Measurements from ENCODE around the gene GEMIN5. TPM values are rescaled to one million over a fixed set of nuclear protein-coding genes. Genes with fewer than 3 reads are reported as not detected.

GEMIN5 gene
- total RNA-seq, 1 experiment from 2014 or later, result 20.8 TPM

GRCh38 chr5:154866841-154867240, 71.2 kb downstream of the GEMIN5 start:
- peaks cover 9% of the 10 kb centered on the region; the same call in 1 of the 2 replicates for H4K20me1 ChIP-seq (ENCODE audit: insufficient read depth, low read depth, low read length)
- H3K27ac ChIP-seq (ENCODE audit: low read length), result no peak overlapping the region
- peaks cover 13% of the 10 kb centered on the region for H3K4me1 ChIP-seq (ENCODE audit: low read length)
- no peak for DNase-seq
- no peak overlapping the region for H3K9ac ChIP-seq (ENCODE audit: low read length)
- H3K9me2 ChIP-seq (replicated peaks; ENCODE audit: insufficient read depth, low read length), result no peaks in the 10 kb centered on the region
- no peaks in the 10 kb centered on the region for H3K27me3 ChIP-seq (ENCODE audit: low read length)
- peaks cover 69% of the 10 kb centered on the region for H3K79me2 ChIP-seq (ENCODE audit: low read length)
- no peaks in the 10 kb centered on the region for H3K9me3 ChIP-seq (ENCODE audit: low read length)
- no peak overlapping the region for H2AFZ ChIP-seq (ENCODE audit: low read length)
- H3K4me3 ChIP-seq (ENCODE audit: low read length), result no peak overlapping the region
- H3K4me2 ChIP-seq (ENCODE audit: low read depth, low read length, poor library complexity, severe bottlenecking), result no peak overlapping the region
- peaks cover 63% of the 10 kb centered on the region for H3K36me3 ChIP-seq (ENCODE audit: insufficient read depth, low read length)

GRCh38 chr5:154865466-154866184, 72.4 kb downstream of the GEMIN5 start:
- Histone ChIP-seq H3K9me2 (replicated peaks; ENCODE audit: insufficient read depth, low read length) (no peaks in the 10 kb centered on the region), H4K20me1 (ENCODE audit: insufficient read depth, low read depth, low read length) (peaks cover 15% of the 10 kb centered on the region; the same call in 1 of the 2 replicates), H3K27me3 (ENCODE audit: low read length) (no peaks in the 10 kb centered on the region), H3K9ac (ENCODE audit: low read length) (no peak overlapping the region), H3K4me1 (ENCODE audit: low read length) (peaks cover 23% of the 10 kb centered on the region), H2AFZ (ENCODE audit: low read length) (no peak overlapping the region), H3K4me2 (ENCODE audit: low read depth, low read length, poor library complexity, severe bottlenecking) (no peak overlapping the region), H3K4me3 (ENCODE audit: low read length) (no peak overlapping the region), H3K36me3 (ENCODE audit: insufficient read depth, low read length) (peaks cover 58% of the 10 kb centered on the region), H3K9me3 (ENCODE audit: low read length) (no peaks in the 10 kb centered on the region), H3K79me2 (ENCODE audit: low read length) (peaks cover 81% of the 10 kb centered on the region), H3K27ac (ENCODE audit: low read length) (no peak overlapping the region)
- DNase-seq, result no peak

- no peaks in the 10 kb centered on the region for H3K9me3 ChIP-seq (ENCODE audit: low read length)
- no peak for DNase-seq
- H4K20me1 ChIP-seq (ENCODE audit: insufficient read depth, low read depth, low read length), result peaks cover 15% of the 10 kb centered on the region; the same call in 1 of the 2 replicates
- peaks cover 33% of the 10 kb centered on the region for H3K4me1 ChIP-seq (ENCODE audit: low read length)
- H3K9ac ChIP-seq (ENCODE audit: low read length), result no peak overlapping the region
- no peaks in the 10 kb centered on the region for H3K27me3 ChIP-seq (ENCODE audit: low read length)
- H3K79me2 ChIP-seq (ENCODE audit: low read length), result peaks cover 91% of the 10 kb centered on the region
- no peak overlapping the region for H3K4me2 ChIP-seq (ENCODE audit: low read depth, low read length, poor library complexity, severe bottlenecking)
- peaks cover 47% of the 10 kb centered on the region for H3K36me3 ChIP-seq (ENCODE audit: insufficient read depth, low read length)
- H3K4me3 ChIP-seq (ENCODE audit: low read length), result no peak overlapping the region
- no peaks in the 10 kb centered on the region for H3K9me2 ChIP-seq (replicated peaks; ENCODE audit: insufficient read depth, low read length)
- H3K27ac ChIP-seq (ENCODE audit: low read length), result no peak overlapping the region
- no peak overlapping the region for H2AFZ ChIP-seq (ENCODE audit: low read length)
These were observed 74.5 kb downstream of the GEMIN5 start for GRCh38 chr5:154863291-154864080.

- Histone ChIP-seq H3K27me3 (ENCODE audit: low read length) (no peaks in the 10 kb centered on the region), H2AFZ (ENCODE audit: low read length) (no peak overlapping the region), H3K9me3 (ENCODE audit: low read length) (no peaks in the 10 kb centered on the region), H4K20me1 (ENCODE audit: insufficient read depth, low read depth, low read length) (peaks cover 15% of the 10 kb centered on the region; the same call in 1 of the 2 replicates), H3K4me2 (ENCODE audit: low read depth, low read length, poor library complexity, severe bottlenecking) (peak overlapping the region; percentile 2), H3K4me1 (ENCODE audit: low read length) (peaks cover 33% of the 10 kb centered on the region), H3K9ac (ENCODE audit: low read length) (0 out of 2 replicates have a peak overlapping the region, but pooled peaks have one; percentile 3), H3K36me3 (ENCODE audit: insufficient read depth, low read length) (peaks cover 45% of the 10 kb centered on the region), H3K9me2 (replicated peaks; ENCODE audit: insufficient read depth, low read length) (no peaks in the 10 kb centered on the region), H3K79me2 (ENCODE audit: low read length) (peaks cover 89% of the 10 kb centered on the region), H3K27ac (ENCODE audit: low read length) (no peak overlapping the region), H3K4me3 (ENCODE audit: low read length) (no peak overlapping the region)
- no peak for DNase-seq
These were observed 75.2 kb downstream of the GEMIN5 start for GRCh38 chr5:154862766-154863165.

- H3K9ac ChIP-seq (ENCODE audit: low read length), result no peak overlapping the region
- H3K36me3 ChIP-seq (ENCODE audit: insufficient read depth, low read length), result peaks cover 40% of the 10 kb centered on the region
- peaks cover 85% of the 10 kb centered on the region for H3K79me2 ChIP-seq (ENCODE audit: low read length)
- no peak for DNase-seq
- no peaks in the 10 kb centered on the region for H3K9me2 ChIP-seq (replicated peaks; ENCODE audit: insufficient read depth, low read length)
- H2AFZ ChIP-seq (ENCODE audit: low read length), result no peak overlapping the region
- no peaks in the 10 kb centered on the region for H3K9me3 ChIP-seq (ENCODE audit: low read length)
- peaks cover 15% of the 10 kb centered on the region; the same call in 1 of the 2 replicates for H4K20me1 ChIP-seq (ENCODE audit: insufficient read depth, low read depth, low read length)
- H3K4me1 ChIP-seq (ENCODE audit: low read length), result peaks cover 39% of the 10 kb centered on the region
- H3K27ac ChIP-seq (ENCODE audit: low read length), result no peak overlapping the region
- H3K27me3 ChIP-seq (ENCODE audit: low read length), result no peaks in the 10 kb centered on the region
- no peak overlapping the region for H3K4me3 ChIP-seq (ENCODE audit: low read length)
- H3K4me2 ChIP-seq (ENCODE audit: low read depth, low read length, poor library complexity, severe bottlenecking), result peak overlapping the region; percentile 2
These were observed 76.1 kb downstream of the GEMIN5 start for GRCh38 chr5:154861946-154862345.

GRCh38 chr5:154860765-154861164, 77.2 kb downstream of the GEMIN5 start:
- Histone ChIP-seq H3K9me3 (ENCODE audit: low read length) (no peaks in the 10 kb centered on the region), H3K79me2 (ENCODE audit: low read length) (peaks cover 73% of the 10 kb centered on the region), H3K36me3 (ENCODE audit: insufficient read depth, low read length) (peaks cover 32% of the 10 kb centered on the region), H3K4me2 (ENCODE audit: low read depth, low read length, poor library complexity, severe bottlenecking) (peak overlapping the region; percentile 95), H3K9me2 (replicated peaks; ENCODE audit: insufficient read depth, low read length) (no peaks in the 10 kb centered on the region), H3K4me1 (ENCODE audit: low read length) (peaks cover 46% of the 10 kb centered on the region), H3K9ac (ENCODE audit: low read length) (peak overlapping the region; percentile 79), H2AFZ (ENCODE audit: low read length) (no peak overlapping the region), H3K27me3 (ENCODE audit: low read length) (no peaks in the 10 kb centered on the region), H3K4me3 (ENCODE audit: low read length) (peak overlapping the region; percentile 94), H4K20me1 (ENCODE audit: insufficient read depth, low read depth, low read length) (peaks cover 15% of the 10 kb centered on the region; the same call in 1 of the 2 replicates), H3K27ac (ENCODE audit: low read length) (peak overlapping the region; percentile 92)
- no peak for DNase-seq

- Histone ChIP-seq H3K9me3 (ENCODE audit: low read length) (no peaks in the 10 kb centered on the region), H2AFZ (ENCODE audit: low read length) (no peak overlapping the region), H3K27ac (ENCODE audit: low read length) (peak overlapping the region; percentile 92), H3K9me2 (replicated peaks; ENCODE audit: insufficient read depth, low read length) (no peaks in the 10 kb centered on the region), H3K27me3 (ENCODE audit: low read length) (no peaks in the 10 kb centered on the region), H3K4me3 (ENCODE audit: low read length) (peak overlapping the region; percentile 94), H3K36me3 (ENCODE audit: insufficient read depth, low read length) (peaks cover 25% of the 10 kb centered on the region), H3K4me1 (ENCODE audit: low read length) (peaks cover 43% of the 10 kb centered on the region), H3K79me2 (ENCODE audit: low read length) (peaks cover 66% of the 10 kb centered on the region), H4K20me1 (ENCODE audit: insufficient read depth, low read depth, low read length) (peaks cover 15% of the 10 kb centered on the region; the same call in 1 of the 2 replicates), H3K4me2 (ENCODE audit: low read depth, low read length, poor library complexity, severe bottlenecking) (peak overlapping the region; percentile 95), H3K9ac (ENCODE audit: low read length) (peak overlapping the region; percentile 79)
- DNase-seq, result peak; percentile 58
These were observed 77.9 kb downstream of the GEMIN5 start for GRCh38 chr5:154860123-154860522.
